Measurements from ENCODE around the gene RPS6KA5. TPM values are rescaled to one million over a fixed set of nuclear protein-coding genes. Genes with fewer than 3 reads are reported as not detected.
A peak's percentile ranks its signal among the peaks of the same experiment; 100 is the strongest.

RPS6KA5 gene
- total and polyA plus RNA-seq, 10 donors: 1.4 to 17.8 (median 8.5) TPM

- Histone ChIP-seq H3K4me3 (no peak overlapping the region), H3K27ac (no peak overlapping the region), H3K27me3 (replicated peaks in 1 of 7) (no peaks in the 10 kb centered on the region), H3K4me1 (peaks cover 3 to 37% (median 30%) of the 10 kb centered on the region in 6 donors), H3K36me3 (peaks cover 0 to 3% (median 0%) of the 10 kb centered on the region in 6 donors), H3K9me3 (no peaks in the 10 kb centered on the region)
- WGBS, 5 donors: 43 to 57% (median 52%) methylated on average over 1 of the region's 1 CpG
- no peak for DNase-seq
- TF ChIP-seq POLR2AphosphoS5 (IDR thresholded peaks at IDR 0.05): no peak
- no peak for TF ChIP-seq CTCF (IDR thresholded peaks at IDR 0.05 in 8 of 11, conservative IDR thresholded peaks at IDR 0.05 in 3 of 11)
- TF ChIP-seq POLR2A (IDR thresholded peaks at IDR 0.05): no peak
- intact Hi-C loops (cut with DNase I; ENCODE audit: low total_unique reads): no loop called here
These were observed 45.0 kb downstream of the RPS6KA5 start for GRCh38 chr14:91015435-91015834.

- H3K4me3 ChIP-seq: peak overlapping the region in 1 of 8 donors; percentile 0
- peaks cover 16 to 70% (median 53%) of the 10 kb centered on the region in 6 donors for H3K4me1 ChIP-seq
- intact Hi-C loops (cut with DNase I; ENCODE audit: low total_unique reads): no loop called here
- no peaks in the 10 kb centered on the region for H3K36me3 ChIP-seq
- no peak for DNase-seq
- H3K9me3 ChIP-seq: no peaks in the 10 kb centered on the region
- H3K27me3 ChIP-seq (replicated peaks in 1 of 7): no peaks in the 10 kb centered on the region
- no peak for TF ChIP-seq CTCF (IDR thresholded peaks at IDR 0.05 in 8 of 11, conservative IDR thresholded peaks at IDR 0.05 in 3 of 11)
- no peak for TF ChIP-seq POLR2AphosphoS5 (IDR thresholded peaks at IDR 0.05)
- no peak for TF ChIP-seq POLR2A (IDR thresholded peaks at IDR 0.05)
- 66 to 84% (median 76%) methylated on average over 2 of the region's 2 CpGs for WGBS, 5 donors
- peak overlapping the region in 5 of 8 donors; percentile 3 to 86 (median 81) for H3K27ac ChIP-seq
These were observed 48.4 kb downstream of the RPS6KA5 start for GRCh38 chr14:91012045-91012444.

- no peak for DNase-seq
- Histone ChIP-seq H3K27ac (peak overlapping the region; percentile 32 to 86 (median 81)), H3K4me3 (peak overlapping the region in 1 of 8 donors; percentile 30), H3K9me3 (no peaks in the 10 kb centered on the region), H3K4me1 (peaks cover 16 to 88% (median 53%) of the 10 kb centered on the region in 6 donors), H3K27me3 (replicated peaks in 1 of 7) (no peaks in the 10 kb centered on the region), H3K36me3 (no peaks in the 10 kb centered on the region)
- 89 to 98% (median 95%) methylated on average over 2 of the region's 2 CpGs for WGBS, 5 donors
- intact Hi-C loops (cut with DNase I; ENCODE audit: low total_unique reads): no loop called here
- peak in 1 of 11 experiments; percentile 4 for TF ChIP-seq CTCF (IDR thresholded peaks at IDR 0.05 in 8 of 11, conservative IDR thresholded peaks at IDR 0.05 in 3 of 11)
- no peak for TF ChIP-seq POLR2A (IDR thresholded peaks at IDR 0.05)
These were observed 50.3 kb downstream of the RPS6KA5 start for GRCh38 chr14:91010153-91010533.

- DNase-seq: no peak
- no peaks in the 10 kb centered on the region for H3K27me3 ChIP-seq (replicated peaks in 1 of 7)
- peak overlapping the region; percentile 32 to 86 (median 81) for H3K27ac ChIP-seq
- TF ChIP-seq CTCF (IDR thresholded peaks at IDR 0.05 in 8 of 11, conservative IDR thresholded peaks at IDR 0.05 in 3 of 11) (no peak), POLR2AphosphoS5 (IDR thresholded peaks at IDR 0.05) (no peak), POLR2A (IDR thresholded peaks at IDR 0.05) (no peak)
- peak overlapping the region in 1 of 8 donors; percentile 30 for H3K4me3 ChIP-seq
- no peaks in the 10 kb centered on the region for H3K36me3 ChIP-seq
- 26 to 47% (median 37%) methylated on average over 3 of the region's 3 CpGs for WGBS, 5 donors
- intact Hi-C loops (cut with DNase I; ENCODE audit: low total_unique reads): no loop called here
- H3K4me1 ChIP-seq: peaks cover 16 to 88% (median 53%) of the 10 kb centered on the region in 6 donors
- H3K9me3 ChIP-seq: no peaks in the 10 kb centered on the region
These were observed 50.8 kb downstream of the RPS6KA5 start for GRCh38 chr14:91009501-91010152.
